ENCODE measurements around the gene RPS6KL1. TPM values are rescaled to one million over a fixed set of nuclear protein-coding genes. Genes with fewer than 3 reads are reported as not detected.

The RPS6KL1 gene
- total RNA-seq, 3 donors from 2014 or later: 7.7 to 12.7 (median 11.5) TPM

GRCh38 chr14:74855021-74855420 is 68.0 kb downstream of the RPS6KL1 start:
- ATAC-seq (no peak), DNase-seq (no peak)
- intact Hi-C loops (cut with DNase I, micrococcal nuclease): loop anchor here in 1 of 2 donors (5.0 kb wide), 1 partner anchor 47 kb away; no protein-coding TSS in a partner anchor
- no peaks in the 10 kb centered on the region for H3K36me3 ChIP-seq (ENCODE audit: low read depth)
- no peaks in the 10 kb centered on the region for H3K9me3 ChIP-seq
- no peak overlapping the region for H3K4me3 ChIP-seq
- TF ChIP-seq, protein P1, sequence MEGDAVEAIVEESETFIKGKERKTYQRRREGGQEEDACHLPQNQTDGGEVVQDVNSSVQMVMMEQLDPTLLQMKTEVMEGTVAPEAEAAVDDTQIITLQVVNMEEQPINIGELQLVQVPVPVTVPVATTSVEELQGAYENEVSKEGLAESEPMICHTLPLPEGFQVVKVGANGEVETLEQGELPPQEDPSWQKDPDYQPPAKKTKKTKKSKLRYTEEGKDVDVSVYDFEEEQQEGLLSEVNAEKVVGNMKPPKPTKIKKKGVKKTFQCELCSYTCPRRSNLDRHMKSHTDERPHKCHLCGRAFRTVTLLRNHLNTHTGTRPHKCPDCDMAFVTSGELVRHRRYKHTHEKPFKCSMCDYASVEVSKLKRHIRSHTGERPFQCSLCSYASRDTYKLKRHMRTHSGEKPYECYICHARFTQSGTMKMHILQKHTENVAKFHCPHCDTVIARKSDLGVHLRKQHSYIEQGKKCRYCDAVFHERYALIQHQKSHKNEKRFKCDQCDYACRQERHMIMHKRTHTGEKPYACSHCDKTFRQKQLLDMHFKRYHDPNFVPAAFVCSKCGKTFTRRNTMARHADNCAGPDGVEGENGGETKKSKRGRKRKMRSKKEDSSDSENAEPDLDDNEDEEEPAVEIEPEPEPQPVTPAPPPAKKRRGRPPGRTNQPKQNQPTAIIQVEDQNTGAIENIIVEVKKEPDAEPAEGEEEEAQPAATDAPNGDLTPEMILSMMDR (IDR thresholded peaks at IDR 0.05): no peak
- H3K4me1 ChIP-seq (ENCODE audit: low read depth): peaks cover 7% of the 10 kb centered on the region

Other genes with a start within 250 kb of the RPS6KL1 start
- 10 to 100 TPM; 39.9 to 60.1 (median 42.2) TPM for gene AREL1, start 210.2 kb downstream of the RPS6KL1 start, total RNA-seq
- gene FCF1, start 210.1 kb downstream of the RPS6KL1 start, total RNA-seq: 10 to 100 TPM; 31.7 to 46.5 (median 43.0) TPM
- gene YLPM1, start 159.9 kb downstream of the RPS6KL1 start, total RNA-seq: 10 to 100 TPM; 42.1 to 59.7 (median 48.9) TPM
- under 1 TPM in 2 of 3 donors, not detected in 1; 0.07 to 0.09 TPM for gene PROX2, start 47.1 kb downstream of the RPS6KL1 start, total RNA-seq
- 100 to 1,000 TPM; 106 to 125 (median 121) TPM for gene DLST, start 41.3 kb downstream of the RPS6KL1 start, total RNA-seq
- 1 to 10 TPM in 2 of 3 donors, under 1 TPM in 1; 0.96 to 3.1 (median 2.3) TPM for gene PGF, start 32.3 kb upstream of the RPS6KL1 start, total RNA-seq
- gene EIF2B2, start 79.7 kb upstream of the RPS6KL1 start, total RNA-seq: 10 to 100 TPM; 40.6 to 50.9 (median 46.3) TPM
- gene MLH3, start 128.2 kb upstream of the RPS6KL1 start, total RNA-seq: 10 to 100 TPM; 22.2 to 40.8 (median 26.2) TPM
- gene ACYP1, start 140.8 kb upstream of the RPS6KL1 start, total RNA-seq: 10 to 100 TPM; 18.5 to 26.5 (median 20.3) TPM
- gene ZC2HC1C, start 146.4 kb upstream of the RPS6KL1 start, total RNA-seq: 1 to 10 TPM; 4.0 to 4.8 (median 4.7) TPM
- gene NEK9, start 203.8 kb upstream of the RPS6KL1 start, total RNA-seq: 100 to 1,000 TPM in 1 of 3 donors, 10 to 100 TPM in 2; 44.7 to 104 (median 49.9) TPM